ENCODE data around the gene GNPTG. TPM values are rescaled to one million over a fixed set of nuclear protein-coding genes. Genes with fewer than 3 reads are reported as not detected.

Gene GNPTG
- total and polyA plus RNA-seq, 9 of the 15 experiments (the other 6 are each of a cell fraction or from before 2014, with no cell fraction given): 0.69 to 33.3 (median 13.6) TPM

DNA sequence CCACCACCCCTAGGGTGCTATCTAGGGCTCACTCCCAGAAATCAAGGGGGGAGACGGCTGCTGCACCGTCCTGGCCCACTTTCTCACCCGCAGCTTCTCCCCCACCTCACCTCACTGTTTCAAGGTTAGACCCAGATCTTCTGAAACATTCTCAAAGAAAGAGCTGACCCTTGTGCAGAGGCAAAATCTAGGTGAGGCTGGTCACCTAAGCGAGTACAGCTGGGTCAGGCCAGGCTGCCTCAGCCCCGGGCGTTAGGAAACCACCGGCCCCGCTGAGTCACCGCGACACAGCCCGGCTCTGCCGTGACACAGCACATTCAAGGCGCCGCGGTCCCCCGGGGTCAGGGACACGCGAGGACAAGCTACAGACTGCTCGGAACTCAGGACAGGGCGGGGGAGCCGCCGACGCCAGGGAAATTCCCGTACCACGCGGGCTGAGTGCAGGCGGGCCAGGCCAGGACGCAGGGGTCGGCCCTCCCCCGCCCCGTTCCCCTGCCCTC lies 27.1 kb downstream of the GNPTG start (continued):
- TF ChIP-seq, protein P1, sequence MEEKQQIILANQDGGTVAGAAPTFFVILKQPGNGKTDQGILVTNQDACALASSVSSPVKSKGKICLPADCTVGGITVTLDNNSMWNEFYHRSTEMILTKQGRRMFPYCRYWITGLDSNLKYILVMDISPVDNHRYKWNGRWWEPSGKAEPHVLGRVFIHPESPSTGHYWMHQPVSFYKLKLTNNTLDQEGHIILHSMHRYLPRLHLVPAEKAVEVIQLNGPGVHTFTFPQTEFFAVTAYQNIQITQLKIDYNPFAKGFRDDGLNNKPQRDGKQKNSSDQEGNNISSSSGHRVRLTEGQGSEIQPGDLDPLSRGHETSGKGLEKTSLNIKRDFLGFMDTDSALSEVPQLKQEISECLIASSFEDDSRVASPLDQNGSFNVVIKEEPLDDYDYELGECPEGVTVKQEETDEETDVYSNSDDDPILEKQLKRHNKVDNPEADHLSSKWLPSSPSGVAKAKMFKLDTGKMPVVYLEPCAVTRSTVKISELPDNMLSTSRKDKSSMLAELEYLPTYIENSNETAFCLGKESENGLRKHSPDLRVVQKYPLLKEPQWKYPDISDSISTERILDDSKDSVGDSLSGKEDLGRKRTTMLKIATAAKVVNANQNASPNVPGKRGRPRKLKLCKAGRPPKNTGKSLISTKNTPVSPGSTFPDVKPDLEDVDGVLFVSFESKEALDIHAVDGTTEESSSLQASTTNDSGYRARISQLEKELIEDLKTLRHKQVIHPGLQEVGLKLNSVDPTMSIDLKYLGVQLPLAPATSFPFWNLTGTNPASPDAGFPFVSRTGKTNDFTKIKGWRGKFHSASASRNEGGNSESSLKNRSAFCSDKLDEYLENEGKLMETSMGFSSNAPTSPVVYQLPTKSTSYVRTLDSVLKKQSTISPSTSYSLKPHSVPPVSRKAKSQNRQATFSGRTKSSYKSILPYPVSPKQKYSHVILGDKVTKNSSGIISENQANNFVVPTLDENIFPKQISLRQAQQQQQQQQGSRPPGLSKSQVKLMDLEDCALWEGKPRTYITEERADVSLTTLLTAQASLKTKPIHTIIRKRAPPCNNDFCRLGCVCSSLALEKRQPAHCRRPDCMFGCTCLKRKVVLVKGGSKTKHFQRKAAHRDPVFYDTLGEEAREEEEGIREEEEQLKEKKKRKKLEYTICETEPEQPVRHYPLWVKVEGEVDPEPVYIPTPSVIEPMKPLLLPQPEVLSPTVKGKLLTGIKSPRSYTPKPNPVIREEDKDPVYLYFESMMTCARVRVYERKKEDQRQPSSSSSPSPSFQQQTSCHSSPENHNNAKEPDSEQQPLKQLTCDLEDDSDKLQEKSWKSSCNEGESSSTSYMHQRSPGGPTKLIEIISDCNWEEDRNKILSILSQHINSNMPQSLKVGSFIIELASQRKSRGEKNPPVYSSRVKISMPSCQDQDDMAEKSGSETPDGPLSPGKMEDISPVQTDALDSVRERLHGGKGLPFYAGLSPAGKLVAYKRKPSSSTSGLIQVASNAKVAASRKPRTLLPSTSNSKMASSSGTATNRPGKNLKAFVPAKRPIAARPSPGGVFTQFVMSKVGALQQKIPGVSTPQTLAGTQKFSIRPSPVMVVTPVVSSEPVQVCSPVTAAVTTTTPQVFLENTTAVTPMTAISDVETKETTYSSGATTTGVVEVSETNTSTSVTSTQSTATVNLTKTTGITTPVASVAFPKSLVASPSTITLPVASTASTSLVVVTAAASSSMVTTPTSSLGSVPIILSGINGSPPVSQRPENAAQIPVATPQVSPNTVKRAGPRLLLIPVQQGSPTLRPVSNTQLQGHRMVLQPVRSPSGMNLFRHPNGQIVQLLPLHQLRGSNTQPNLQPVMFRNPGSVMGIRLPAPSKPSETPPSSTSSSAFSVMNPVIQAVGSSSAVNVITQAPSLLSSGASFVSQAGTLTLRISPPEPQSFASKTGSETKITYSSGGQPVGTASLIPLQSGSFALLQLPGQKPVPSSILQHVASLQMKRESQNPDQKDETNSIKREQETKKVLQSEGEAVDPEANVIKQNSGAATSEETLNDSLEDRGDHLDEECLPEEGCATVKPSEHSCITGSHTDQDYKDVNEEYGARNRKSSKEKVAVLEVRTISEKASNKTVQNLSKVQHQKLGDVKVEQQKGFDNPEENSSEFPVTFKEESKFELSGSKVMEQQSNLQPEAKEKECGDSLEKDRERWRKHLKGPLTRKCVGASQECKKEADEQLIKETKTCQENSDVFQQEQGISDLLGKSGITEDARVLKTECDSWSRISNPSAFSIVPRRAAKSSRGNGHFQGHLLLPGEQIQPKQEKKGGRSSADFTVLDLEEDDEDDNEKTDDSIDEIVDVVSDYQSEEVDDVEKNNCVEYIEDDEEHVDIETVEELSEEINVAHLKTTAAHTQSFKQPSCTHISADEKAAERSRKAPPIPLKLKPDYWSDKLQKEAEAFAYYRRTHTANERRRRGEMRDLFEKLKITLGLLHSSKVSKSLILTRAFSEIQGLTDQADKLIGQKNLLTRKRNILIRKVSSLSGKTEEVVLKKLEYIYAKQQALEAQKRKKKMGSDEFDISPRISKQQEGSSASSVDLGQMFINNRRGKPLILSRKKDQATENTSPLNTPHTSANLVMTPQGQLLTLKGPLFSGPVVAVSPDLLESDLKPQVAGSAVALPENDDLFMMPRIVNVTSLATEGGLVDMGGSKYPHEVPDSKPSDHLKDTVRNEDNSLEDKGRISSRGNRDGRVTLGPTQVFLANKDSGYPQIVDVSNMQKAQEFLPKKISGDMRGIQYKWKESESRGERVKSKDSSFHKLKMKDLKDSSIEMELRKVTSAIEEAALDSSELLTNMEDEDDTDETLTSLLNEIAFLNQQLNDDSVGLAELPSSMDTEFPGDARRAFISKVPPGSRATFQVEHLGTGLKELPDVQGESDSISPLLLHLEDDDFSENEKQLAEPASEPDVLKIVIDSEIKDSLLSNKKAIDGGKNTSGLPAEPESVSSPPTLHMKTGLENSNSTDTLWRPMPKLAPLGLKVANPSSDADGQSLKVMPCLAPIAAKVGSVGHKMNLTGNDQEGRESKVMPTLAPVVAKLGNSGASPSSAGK (IDR thresholded peaks at IDR 0.05): no peak
- peak; percentile 90 for TF ChIP-seq SMARCA4 (IDR thresholded peaks at IDR 0.05)
- no peak for TF ChIP-seq FOXM1 (IDR thresholded peaks at IDR 0.05; ENCODE audit: low read depth)
- 0 out of 2 replicates have a peak, but pooled peaks have one; percentile 81 for TF ChIP-seq FOXM1 (CRISPR knock-in tag; IDR thresholded peaks at IDR 0.05; ENCODE audit: low read depth)
- no peak for TF ChIP-seq ZNF551 (CRISPR knock-in tag; IDR thresholded peaks at IDR 0.05)
- TF ChIP-seq YBX1 (IDR thresholded peaks at IDR 0.05): no peak
- TF ChIP-seq MEF2D (tag; conservative IDR thresholded peaks at IDR 0.05; ENCODE audit: low read depth): no peak
- TF ChIP-seq ZNF408 (CRISPR knock-in tag; IDR thresholded peaks at IDR 0.05; ENCODE audit: low read depth): no peak
- peak; percentile 59; the same call in 1 of the 2 replicates for TF ChIP-seq MTA2 (IDR thresholded peaks at IDR 0.05; ENCODE audit: low read depth)
- TF ChIP-seq EWSR1 (IDR thresholded peaks at IDR 0.05; ENCODE audit: borderline replicate concordance, low read depth, partially characterized antibody): no peak
- peak; percentile 77; the same call in 1 of the 2 replicates for TF ChIP-seq JUN (IDR thresholded peaks at IDR 0.05; ENCODE audit: borderline replicate concordance, low read depth, low read length)
- TF ChIP-seq JUN (CRISPR knock-in tag; IDR thresholded peaks at IDR 0.05; ENCODE audit: borderline replicate concordance): no peak
- TF ChIP-seq ZNF23 (CRISPR knock-in tag; IDR thresholded peaks at IDR 0.05): no peak
- TF ChIP-seq, protein P2, sequence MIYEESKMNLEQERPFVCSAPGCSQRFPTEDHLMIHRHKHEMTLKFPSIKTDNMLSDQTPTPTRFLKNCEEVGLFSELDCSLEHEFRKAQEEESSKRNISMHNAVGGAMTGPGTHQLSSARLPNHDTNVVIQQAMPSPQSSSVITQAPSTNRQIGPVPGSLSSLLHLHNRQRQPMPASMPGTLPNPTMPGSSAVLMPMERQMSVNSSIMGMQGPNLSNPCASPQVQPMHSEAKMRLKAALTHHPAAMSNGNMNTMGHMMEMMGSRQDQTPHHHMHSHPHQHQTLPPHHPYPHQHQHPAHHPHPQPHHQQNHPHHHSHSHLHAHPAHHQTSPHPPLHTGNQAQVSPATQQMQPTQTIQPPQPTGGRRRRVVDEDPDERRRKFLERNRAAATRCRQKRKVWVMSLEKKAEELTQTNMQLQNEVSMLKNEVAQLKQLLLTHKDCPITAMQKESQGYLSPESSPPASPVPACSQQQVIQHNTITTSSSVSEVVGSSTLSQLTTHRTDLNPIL (CRISPR knock-in tag; IDR thresholded peaks at IDR 0.05): no peak
- no peak for TF ChIP-seq RFX5 (IDR thresholded peaks at IDR 0.05; ENCODE audit: low read depth, low read length)
- TF ChIP-seq KLF16 (IDR thresholded peaks at IDR 0.05): no peak
- no peak for TF ChIP-seq SMAD3 (CRISPR knock-in tag; conservative IDR thresholded peaks at IDR 0.05)
- TF ChIP-seq TEAD4 (IDR thresholded peaks at IDR 0.05; ENCODE audit: low read length): no peak; the same call in 1 of the 2 replicates
- TF ChIP-seq TEAD4 (CRISPR knock-in tag; IDR thresholded peaks at IDR 0.05; ENCODE audit: borderline replicate concordance): no peak
